Measurements from ENCODE around the gene OLR1. TPM values are rescaled to one million over a fixed set of nuclear protein-coding genes. Genes with fewer than 3 reads are reported as not detected.
"Not testable (repeated sequence)": the region's sequence is repeated elsewhere in the genome, so short reads cannot be mapped to it uniquely, and the experiment has no call there.

Gene OLR1
- total and polyA plus RNA-seq, 2 of the 4 experiments (the other 2 are of a cell fraction), result 3.2 to 4.1 TPM

DNA sequence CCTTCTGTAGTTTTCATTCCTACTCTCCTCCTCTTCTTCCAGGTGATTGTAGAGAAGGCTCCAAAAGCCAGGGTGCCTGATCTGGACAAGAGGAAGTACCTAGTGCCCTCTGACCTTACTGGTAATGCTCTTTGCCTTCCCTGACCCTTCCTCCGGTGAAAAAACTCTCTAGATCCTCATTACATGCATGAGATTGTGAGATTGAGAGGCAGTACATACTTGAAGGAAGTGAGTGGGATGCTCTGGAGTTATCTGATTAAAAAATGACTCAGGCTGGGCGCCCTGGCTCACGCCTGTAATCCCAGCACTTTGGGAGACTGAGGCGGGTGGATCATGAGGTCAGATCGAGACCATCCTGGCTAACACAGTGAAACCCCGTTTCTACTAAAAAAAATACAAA lies 46.1 kb upstream of the OLR1 start:
- in situ Hi-C loops (cut with MboI; ENCODE audit: low sequenced_read_pairs), result no loop called here
- TF ChIP-seq, protein P1, sequence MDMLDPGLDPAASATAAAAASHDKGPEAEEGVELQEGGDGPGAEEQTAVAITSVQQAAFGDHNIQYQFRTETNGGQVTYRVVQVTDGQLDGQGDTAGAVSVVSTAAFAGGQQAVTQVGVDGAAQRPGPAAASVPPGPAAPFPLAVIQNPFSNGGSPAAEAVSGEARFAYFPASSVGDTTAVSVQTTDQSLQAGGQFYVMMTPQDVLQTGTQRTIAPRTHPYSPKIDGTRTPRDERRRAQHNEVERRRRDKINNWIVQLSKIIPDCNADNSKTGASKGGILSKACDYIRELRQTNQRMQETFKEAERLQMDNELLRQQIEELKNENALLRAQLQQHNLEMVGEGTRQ (IDR thresholded peaks at IDR 0.05; ENCODE audit: low read depth, low read length), result no peak
- TF ChIP-seq POLR2A (IDR thresholded peaks at IDR 0.05; ENCODE audit: low read depth, low read length), result peak; percentile 51
- CTCF ChIA-PET, result no interaction called here

DNA sequence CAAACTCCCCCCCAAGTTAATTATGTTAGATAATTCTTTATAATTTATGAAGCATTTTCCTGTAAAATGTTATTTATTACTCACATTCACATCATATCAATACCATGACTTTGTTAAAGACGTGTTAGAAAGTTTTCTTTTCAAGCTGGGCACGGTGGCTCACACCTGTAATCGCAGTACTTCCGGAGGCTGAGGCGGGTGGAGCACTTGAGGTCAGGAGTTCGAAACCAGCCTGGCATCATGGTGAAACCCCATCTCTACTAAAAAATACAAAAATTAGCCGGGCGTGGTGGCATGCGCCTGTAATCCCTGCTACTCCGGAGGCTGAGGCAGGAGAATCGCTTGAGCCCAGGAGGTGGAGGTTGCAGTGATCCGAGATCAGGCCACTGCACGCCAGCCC lies 44.0 kb upstream of the OLR1 start:
- dilution Hi-C loops (cut with HindIII; ENCODE audit: low sequenced_read_pairs, unreplicated experiment); DNase-seq; H4K8ac ChIP-seq (ENCODE audit: low read depth in 2 of 2, low read length in 2 of 2); H3K4me2 ChIP-seq (ENCODE audit: low read depth, low read length); H3K27me3 ChIP-seq (ENCODE audit: control insufficient read depth, insufficient read depth, low read length); H3K4me3 ChIP-seq (ENCODE audit: insufficient read depth, low read depth, low read length); ATAC-seq (ENCODE audit: low read depth); H3K4me1 ChIP-seq (ENCODE audit: control insufficient read depth, insufficient read depth, low read length); H2BK120ac ChIP-seq (ENCODE audit: low read depth, low read length); H3K4ac ChIP-seq (ENCODE audit: low read depth, low read length); H4K5ac ChIP-seq (ENCODE audit: low read depth, low read length); H2AFZ ChIP-seq (replicated peaks; ENCODE audit: low read length, poor library complexity); H3K14ac ChIP-seq (replicated peaks; ENCODE audit: low read depth, low read length); H3K9ac ChIP-seq (ENCODE audit: low read depth, low read length); H2AK9ac ChIP-seq (replicated peaks; ENCODE audit: low read depth, low read length, poor library complexity); H2AK5ac ChIP-seq (ENCODE audit: low read depth, low read length); H3K27ac ChIP-seq (ENCODE audit: insufficient read depth, low read length); in situ Hi-C loops (cut with MboI; ENCODE audit: low sequenced_read_pairs); H3K9me3 ChIP-seq (ENCODE audit: control insufficient read depth, insufficient read depth, low read length); H2BK20ac ChIP-seq (ENCODE audit: low read depth, low read length); H2BK15ac ChIP-seq (ENCODE audit: low read depth, low read length); H3K23ac ChIP-seq (ENCODE audit: low read depth, low read length); H4K91ac ChIP-seq (ENCODE audit: insufficient read depth, low read depth, low read length); POLR2A ChIA-PET (ENCODE audit: unreplicated experiment); H3K56ac ChIP-seq (ENCODE audit: extremely low read depth, insufficient read depth, low read length); H3K9me1 ChIP-seq (ENCODE audit: insufficient read depth, low read length); H2BK5ac ChIP-seq (ENCODE audit: low read depth, low read length, poor library complexity, severe bottlenecking); BruUV-seq (replicated peaks); H3K18ac ChIP-seq (ENCODE audit: low read depth, low read length): not testable (repeated sequence)
- intact Hi-C loops (cut with micrococcal nuclease), result loop anchor here (2.0 to 10.0 kb wide), 2 partner anchors 205 to 471 kb away; partner anchors contain the start of gene CLEC12B
- Histone ChIP-seq H3K36me3 (ENCODE audit: control insufficient read depth, insufficient read depth, low read length) (peaks cover 26% of the 10 kb centered on the region), H3K79me1 (ENCODE audit: low read depth in 1 of 2, low read length in 2 of 2) (peaks cover 10 to 40% of the 10 kb centered on the region in 2 experiments), H4K20me1 (ENCODE audit: insufficient read depth, low read length) (peaks cover 26% of the 10 kb centered on the region)
- WGBS, 2 experiments (ENCODE audit: extremely low coverage in 2 of 2, insufficient read length in 1 of 2), result 100% methylated on average over 2 of the region's 13 CpGs; no CpG with 5 or more reads in 1 of the 2 experiments
- CTCF ChIA-PET, result interaction anchor here (0.7 kb wide), 1 partner anchor 490 kb away, joined by 4 read pairs; no protein-coding TSS in a partner anchor

More for the DNA sequence above, 46.1 kb upstream of the OLR1 start:
- H3K4me2 ChIP-seq (ENCODE audit: low read depth, low read length), result no peak overlapping the region
- no peak overlapping the region for H2BK5ac ChIP-seq (ENCODE audit: low read depth, low read length, poor library complexity, severe bottlenecking)
- DNase-seq (no peak), ATAC-seq (ENCODE audit: low read depth) (no peak)
- H4K5ac ChIP-seq (ENCODE audit: low read depth, low read length), result no peak overlapping the region
- H2BK120ac ChIP-seq (ENCODE audit: low read depth, low read length), result no peak overlapping the region
- H4K8ac ChIP-seq (ENCODE audit: low read depth in 2 of 2, low read length in 2 of 2), result no peak overlapping the region
- peaks cover 11% of the 10 kb centered on the region for H3K9me1 ChIP-seq (ENCODE audit: insufficient read depth, low read length)
- no peaks in the 10 kb centered on the region for H3K27me3 ChIP-seq (ENCODE audit: control insufficient read depth, insufficient read depth, low read length)
- H3K79me1 ChIP-seq (ENCODE audit: low read depth in 1 of 2, low read length in 2 of 2), result peaks cover 18 to 45% of the 10 kb centered on the region in 2 experiments
- no CpG with 5 or more reads among the region's 6 CpGs for WGBS, 2 experiments (ENCODE audit: extremely low coverage in 2 of 2, insufficient read length in 1 of 2)
- no peak overlapping the region for H2AK5ac ChIP-seq (ENCODE audit: low read depth, low read length)
- H4K20me1 ChIP-seq (ENCODE audit: insufficient read depth, low read length), result peaks cover 29% of the 10 kb centered on the region
- H2AK9ac ChIP-seq (replicated peaks; ENCODE audit: low read depth, low read length, poor library complexity), result no peak overlapping the region
- no peak overlapping the region for H3K9ac ChIP-seq (ENCODE audit: low read depth, low read length)
- no peak overlapping the region for H3K23ac ChIP-seq (ENCODE audit: low read depth, low read length)
- no TSS peak for BruUV-seq (replicated peaks)
- dilution Hi-C loops (cut with HindIII; ENCODE audit: low sequenced_read_pairs, unreplicated experiment) (no loop called here), intact Hi-C loops (cut with micrococcal nuclease) (loop anchor here (10.0 kb wide), 1 partner anchor 473 kb away; no protein-coding TSS in a partner anchor)
- no peak overlapping the region for H3K56ac ChIP-seq (ENCODE audit: extremely low read depth, insufficient read depth, low read length)
- no peak overlapping the region for H3K18ac ChIP-seq (ENCODE audit: low read depth, low read length)
- H2BK20ac ChIP-seq (ENCODE audit: low read depth, low read length), result no peak overlapping the region
- no peak overlapping the region for H4K91ac ChIP-seq (ENCODE audit: insufficient read depth, low read depth, low read length)
- no peak overlapping the region for H2BK15ac ChIP-seq (ENCODE audit: low read depth, low read length)
- H3K4me1 ChIP-seq (ENCODE audit: control insufficient read depth, insufficient read depth, low read length), result peaks cover 5% of the 10 kb centered on the region
- no peak overlapping the region for H2AFZ ChIP-seq (replicated peaks; ENCODE audit: low read length, poor library complexity)
- H3K27ac ChIP-seq (ENCODE audit: insufficient read depth, low read length), result no peak overlapping the region
- no peak overlapping the region for H3K4ac ChIP-seq (ENCODE audit: low read depth, low read length)
- H3K14ac ChIP-seq (replicated peaks; ENCODE audit: low read depth, low read length), result no peak overlapping the region
- no peaks in the 10 kb centered on the region for H3K9me3 ChIP-seq (ENCODE audit: control insufficient read depth, insufficient read depth, low read length)
- H3K4me3 ChIP-seq (ENCODE audit: insufficient read depth, low read depth, low read length), result no peak overlapping the region
- POLR2A ChIA-PET (ENCODE audit: unreplicated experiment), result no interaction called here
- H3K36me3 ChIP-seq (ENCODE audit: control insufficient read depth, insufficient read depth, low read length), result peaks cover 44% of the 10 kb centered on the region

All from IMR-90 (cell line).